Mesendoderm (in vitro differentiated cells): Measurements from ENCODE around the gene SMU1.

Source experiments
- DNase-seq: peaks from one replicate; pipeline ENCODE4 v3.0.0; 2013
- H2AK5ac ChIP-seq: 2 replicates; pipeline ENCODE4 v1.6.1; 2013; ENCODE audit warnings: low read length, inconsistent platforms
- H2BK120ac ChIP-seq: 2 replicates; pipeline ENCODE4 v1.6.1; 2013; ENCODE audit warnings: low read depth, mild to moderate bottlenecking, low read length, moderate library complexity, mixed read lengths
- H2BK15ac ChIP-seq: replicated peaks from 2 replicates; pipeline ENCODE4 v1.6.1; 2013; ENCODE audit warnings: low read depth, mild to moderate bottlenecking, moderate library complexity
- H2BK5ac ChIP-seq: 2 replicates; pipeline ENCODE4 v1.6.1; 2013; ENCODE audit warnings: low read length, inconsistent platforms
- H3K18ac ChIP-seq: 2 replicates; pipeline ENCODE4 v1.6.1; 2013; ENCODE audit warnings: mild to moderate bottlenecking, low read length, mixed read lengths
- H3K23ac ChIP-seq: one replicate; pipeline ENCODE4 v1.6.1; 2013; ENCODE audit warnings: low read length
- H3K27ac ChIP-seq: 2 replicates; pipeline ENCODE4 v1.5.1; 2013; ENCODE audit warnings: low read depth, mild to moderate bottlenecking, inconsistent platforms, low read length, moderate library complexity
- H3K27me3 ChIP-seq: 2 replicates; pipeline ENCODE4 v1.6.1; 2013; ENCODE audit warnings: low read length, control low read depth, mild to moderate bottlenecking, inconsistent platforms; ENCODE audit not compliant: insufficient read depth, poor library complexity
- H3K36me3 ChIP-seq: 2 replicates; pipeline ENCODE4 v1.6.1; 2013; ENCODE audit warnings: low read length, inconsistent platforms; ENCODE audit not compliant: control insufficient read depth, insufficient read depth
- H3K4ac ChIP-seq: one replicate; pipeline ENCODE4 v1.6.1; 2013; ENCODE audit warnings: low read depth, mild to moderate bottlenecking, low read length, moderate library complexity
- H3K4me1 ChIP-seq: 2 replicates; pipeline ENCODE4 v1.6.1; 2013; ENCODE audit warnings: low read depth, low read length, inconsistent platforms; ENCODE audit not compliant: control insufficient read depth
- H3K4me2 ChIP-seq: 2 replicates; pipeline ENCODE4 v1.6.1; 2013; ENCODE audit warnings: low read length
- H3K4me3 ChIP-seq: 2 replicates; pipeline ENCODE4 v1.5.1; 2013; ENCODE audit warnings: mild to moderate bottlenecking, low read length
- H3K56ac ChIP-seq: one replicate; pipeline ENCODE4 v1.6.1; 2013; ENCODE audit warnings: low read length
- H3K79me1 ChIP-seq: 2 replicates; pipeline ENCODE4 v1.6.1; 2013; ENCODE audit warnings: low read length, inconsistent platforms
- H3K79me2 ChIP-seq: 2 replicates; pipeline ENCODE4 v1.6.1; 2013; ENCODE audit warnings: mild to moderate bottlenecking, low read length; ENCODE audit not compliant: control insufficient read depth, insufficient read depth
- H3K9ac ChIP-seq: 2 replicates; pipeline ENCODE4 v1.6.1; 2013; ENCODE audit warnings: low read length, inconsistent platforms
- H4K5ac ChIP-seq: one replicate; pipeline ENCODE4 v1.6.1; 2013; ENCODE audit warnings: low read length
- H4K8ac ChIP-seq: one replicate; pipeline ENCODE4 v1.6.1; 2013; ENCODE audit warnings: low read depth, mild to moderate bottlenecking, control low read depth, low read length, moderate library complexity
- WGBS: extraction: QIAGEN DNeasy Blood & Tissue Kit; methylation state at CpG from one replicate; pipeline ENCODE4 v1.1.7; 2013; ENCODE audit warnings: low lambda C conversion rate, missing lambda C conversion rate; ENCODE audit not compliant: insufficient coverage; ENCODE audit errors: extremely low coverage; 5-methylcytosine and 5-hydroxymethylcytosine counted together

SMU1 gene

DNA sequence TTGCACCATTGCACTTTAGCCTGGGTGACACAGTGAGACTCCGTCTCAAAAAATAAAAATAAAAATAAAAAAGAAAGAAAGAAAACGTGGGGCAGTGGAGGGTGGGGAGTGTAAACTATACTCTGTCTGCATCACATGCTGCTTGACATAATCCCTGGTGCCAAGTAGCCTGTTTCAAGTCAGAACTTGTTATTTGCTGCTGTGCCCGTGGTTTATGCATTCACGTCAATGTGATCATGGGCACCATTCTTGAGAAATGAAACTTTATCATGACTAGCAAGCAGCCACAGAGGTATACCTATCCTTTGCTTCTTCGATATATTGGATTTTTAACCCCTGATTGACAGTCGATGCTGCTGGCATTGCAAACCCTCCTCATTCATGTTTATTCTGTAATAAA, 4.1 kb upstream of the SMU1 start:
- Histone ChIP-seq H3K4me3 (no peak overlapping the region), H3K4me2 (no peak overlapping the region), H3K36me3 (no peaks in the 10 kb centered on the region), H2BK120ac (no peak overlapping the region), H2BK5ac (no peak overlapping the region), H3K79me2 (peaks cover 9% of the 10 kb centered on the region), H2AK5ac (no peak overlapping the region), H3K4me1 (peaks cover under 1% of the 10 kb centered on the region), H3K9ac (no peak overlapping the region), H3K79me1 (peaks cover 7% of the 10 kb centered on the region), H3K18ac (no peak overlapping the region), H3K23ac (no peak overlapping the region), H2BK15ac (no peak overlapping the region), H3K27ac (no peak overlapping the region), H3K56ac (no peak overlapping the region), H4K5ac (no peak overlapping the region), H4K8ac (no peak overlapping the region), H3K27me3 (no peaks in the 10 kb centered on the region), H3K4ac (no peak overlapping the region)
- DNase-seq: no peak
- WGBS: no CpG with 5 or more reads among the region's 6 CpGs

DNA sequence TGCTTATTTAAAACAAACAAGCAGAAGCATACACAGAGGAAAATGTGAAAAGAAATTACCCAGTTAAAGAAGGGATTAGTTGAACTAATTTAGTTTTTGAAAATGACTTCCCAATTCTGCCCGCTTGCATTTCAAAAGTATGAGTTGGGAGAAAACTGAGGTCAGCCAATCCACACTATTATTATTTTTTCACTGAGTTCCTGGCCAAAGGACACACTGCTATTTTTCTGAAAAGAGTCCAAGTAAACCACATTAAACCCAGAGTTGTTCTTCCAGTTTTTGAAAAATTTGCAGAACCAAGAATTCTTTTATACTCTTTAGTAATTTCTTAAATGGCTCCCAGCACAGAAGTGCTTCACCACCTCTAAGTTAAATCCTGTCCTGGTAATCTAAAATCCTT, 7.5 kb downstream of the SMU1 start:
- no peak overlapping the region for H3K18ac ChIP-seq
- H3K27ac ChIP-seq: no peak overlapping the region
- H4K8ac ChIP-seq: no peak overlapping the region
- no peak overlapping the region for H2BK120ac ChIP-seq
- H3K27me3 ChIP-seq: no peaks in the 10 kb centered on the region
- no peak overlapping the region for H3K56ac ChIP-seq
- no peak overlapping the region for H2BK5ac ChIP-seq
- H4K5ac ChIP-seq: no peak overlapping the region
- no peaks in the 10 kb centered on the region for H3K79me1 ChIP-seq
- H3K4me3 ChIP-seq: no peak overlapping the region
- no peak overlapping the region for H3K23ac ChIP-seq
- H3K4ac ChIP-seq: no peak overlapping the region
- H3K36me3 ChIP-seq: peaks cover 6% of the 10 kb centered on the region
- H2AK5ac ChIP-seq: no peak overlapping the region
- peaks cover 3% of the 10 kb centered on the region for H3K79me2 ChIP-seq
- no peak overlapping the region for H3K4me2 ChIP-seq
- H3K4me1 ChIP-seq: no peaks in the 10 kb centered on the region
- no peak overlapping the region for H2BK15ac ChIP-seq
- DNase-seq: no peak
- no peak overlapping the region for H3K9ac ChIP-seq
- WGBS: no CpG with 5 or more reads among the region's 1 CpG

DNA sequence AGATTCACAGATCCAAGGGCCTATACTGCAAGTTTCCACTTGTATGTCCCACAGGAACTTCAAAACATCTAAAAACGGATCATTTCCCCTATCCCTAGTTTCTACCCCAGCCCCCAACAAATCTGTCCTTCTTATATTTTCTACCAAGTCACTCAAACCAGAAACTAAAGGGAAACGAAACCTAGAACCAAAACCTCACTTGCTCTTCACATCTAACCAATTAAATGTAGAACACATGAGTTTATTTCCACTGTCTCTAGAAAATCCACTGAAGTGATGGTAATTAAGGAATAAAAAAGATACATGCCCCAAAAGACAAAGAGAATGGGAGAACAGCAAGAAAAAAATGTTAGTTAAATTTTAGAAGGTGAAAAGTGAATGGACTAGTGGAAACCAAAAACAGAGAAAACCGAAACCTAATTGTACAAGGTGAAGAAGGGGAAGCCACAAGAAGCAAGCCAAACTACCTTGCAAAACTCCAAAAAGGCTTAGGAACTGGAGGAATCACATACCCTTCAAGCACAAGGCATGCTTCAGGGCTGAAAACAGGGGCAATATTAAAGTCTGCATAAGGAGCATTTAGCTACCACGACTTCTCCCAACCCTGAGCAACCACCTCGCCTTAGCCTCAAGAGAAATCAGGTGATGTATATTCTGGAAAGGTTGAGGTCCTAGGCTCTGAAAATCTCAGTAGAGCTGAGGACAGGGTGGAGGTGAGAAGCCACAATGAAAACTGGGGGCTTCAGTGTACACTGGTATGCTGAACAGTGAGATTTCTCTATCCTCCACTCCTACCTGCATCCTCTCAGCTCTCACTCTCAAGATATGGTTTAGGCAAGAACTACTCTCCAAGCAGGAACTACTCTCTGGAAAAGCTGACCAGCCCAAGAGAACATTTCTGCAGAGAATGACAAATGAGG, 11.1 kb downstream of the SMU1 start:
- Histone ChIP-seq H2BK5ac (no peak overlapping the region), H3K9ac (no peak overlapping the region), H3K56ac (no peak overlapping the region), H3K27ac (no peak overlapping the region), H3K4ac (no peak overlapping the region), H3K36me3 (peaks cover 8% of the 10 kb centered on the region), H3K79me2 (no peaks in the 10 kb centered on the region), H4K5ac (no peak overlapping the region), H2BK15ac (no peak overlapping the region), H3K27me3 (no peaks in the 10 kb centered on the region), H3K79me1 (no peaks in the 10 kb centered on the region), H2AK5ac (no peak overlapping the region), H3K4me2 (no peak overlapping the region), H3K4me3 (no peak overlapping the region), H2BK120ac (no peak overlapping the region), H4K8ac (no peak overlapping the region), H3K18ac (no peak overlapping the region), H3K23ac (no peak overlapping the region), H3K4me1 (no peaks in the 10 kb centered on the region)
- no peak for DNase-seq
- WGBS: no CpG with 5 or more reads among the region's 5 CpGs

DNA sequence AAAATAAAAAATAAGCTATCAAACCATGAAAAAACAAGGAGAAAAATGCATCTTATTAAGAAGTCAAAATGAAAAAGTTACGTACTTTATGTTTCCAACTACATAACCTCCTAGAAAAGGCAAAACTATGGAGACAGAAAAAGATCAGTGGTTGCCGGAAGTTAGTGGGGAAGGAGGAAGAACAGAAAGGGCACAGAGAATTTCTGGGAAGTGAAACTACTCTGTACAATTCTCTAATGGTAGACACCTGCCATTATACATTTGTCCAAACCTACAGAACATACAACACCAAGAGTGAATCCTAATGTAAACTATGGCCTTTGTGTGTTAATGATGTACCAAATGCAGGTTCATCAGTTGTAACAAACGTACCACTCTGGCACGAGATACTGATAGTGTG, 25.3 kb downstream of the SMU1 start:
- no peak overlapping the region for H3K9ac ChIP-seq
- no peak overlapping the region for H3K4ac ChIP-seq
- H3K4me3 ChIP-seq: no peak overlapping the region
- no peak overlapping the region for H3K23ac ChIP-seq
- no peaks in the 10 kb centered on the region for H3K4me1 ChIP-seq
- H2BK15ac ChIP-seq: no peak overlapping the region
- no peaks in the 10 kb centered on the region for H3K27me3 ChIP-seq
- peaks cover 14% of the 10 kb centered on the region for H3K36me3 ChIP-seq
- H2BK5ac ChIP-seq: no peak overlapping the region
- no peak overlapping the region for H3K18ac ChIP-seq
- H4K8ac ChIP-seq: no peak overlapping the region
- WGBS: no CpG with 5 or more reads among the region's 4 CpGs
- no peaks in the 10 kb centered on the region for H3K79me1 ChIP-seq
- no peak overlapping the region for H4K5ac ChIP-seq
- H3K27ac ChIP-seq: no peak overlapping the region
- no peak for DNase-seq
- no peak overlapping the region for H3K4me2 ChIP-seq
- no peak overlapping the region for H2AK5ac ChIP-seq
- no peaks in the 10 kb centered on the region for H3K79me2 ChIP-seq
- no peak overlapping the region for H3K56ac ChIP-seq
- no peak overlapping the region for H2BK120ac ChIP-seq

DNA sequence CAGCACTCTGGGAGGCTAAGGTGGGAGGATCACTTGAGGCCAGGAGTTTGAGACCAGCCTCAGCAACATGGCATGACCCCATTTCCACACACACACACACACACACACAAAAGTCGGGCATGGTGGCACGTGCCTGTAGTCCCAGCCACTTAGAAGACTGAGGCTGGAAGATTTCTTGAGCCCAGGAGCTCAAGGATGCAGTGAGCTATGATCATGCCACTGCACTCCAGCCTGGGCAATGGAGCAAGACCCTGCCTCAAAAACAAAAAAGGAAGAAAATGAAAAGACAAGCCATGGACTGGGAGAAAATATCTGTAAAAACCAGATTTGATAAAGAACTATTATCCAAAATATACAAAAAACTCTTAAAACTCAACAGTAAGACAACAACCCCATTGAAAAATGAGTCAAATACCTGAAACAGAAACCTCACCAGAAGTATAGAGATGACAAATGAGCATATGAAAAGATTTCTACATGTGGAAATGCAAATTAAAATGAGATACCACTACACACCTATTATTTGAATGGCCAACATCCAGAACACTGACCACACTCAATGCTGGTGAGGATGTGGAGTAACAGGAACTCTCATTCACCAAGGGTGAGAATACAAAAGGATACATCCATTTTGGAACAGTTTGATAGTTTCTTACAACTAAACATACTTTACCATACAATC, 26.7 kb downstream of the SMU1 start:
- no peak overlapping the region for H3K27ac ChIP-seq
- H3K4me2 ChIP-seq: no peak overlapping the region
- no peaks in the 10 kb centered on the region for H3K79me2 ChIP-seq
- H3K36me3 ChIP-seq: peaks cover 12% of the 10 kb centered on the region
- no peak overlapping the region for H4K8ac ChIP-seq
- H2BK15ac ChIP-seq: no peak overlapping the region
- no peaks in the 10 kb centered on the region for H3K27me3 ChIP-seq
- H3K4me1 ChIP-seq: no peaks in the 10 kb centered on the region
- no peak overlapping the region for H3K9ac ChIP-seq
- H3K79me1 ChIP-seq: no peaks in the 10 kb centered on the region
- no peak for DNase-seq
- H3K56ac ChIP-seq: no peak overlapping the region
- H3K4me3 ChIP-seq: no peak overlapping the region
- no peak overlapping the region for H3K4ac ChIP-seq
- no CpG with 5 or more reads among the region's 2 CpGs for WGBS
- H3K23ac ChIP-seq: no peak overlapping the region
- no peak overlapping the region for H2AK5ac ChIP-seq
- no peak overlapping the region for H2BK120ac ChIP-seq
- H4K5ac ChIP-seq: no peak overlapping the region
- H3K18ac ChIP-seq: no peak overlapping the region
- no peak overlapping the region for H2BK5ac ChIP-seq
